Stimulated activated naive CD8-positive, alpha-beta T cell treated with anti-CD3 and anti-CD28 coated beads, Interleukin-15, Interleukin-2, amounts not matched to agents 100 ng/mL and 50 ng/mL, for 24 hours (primary cell): Measurements from ENCODE around the gene ZNF462.

Experiments used
- H3K27ac Mint-ChIP-seq: one replicate; pipeline ENCODE4 v1.8.0; 2021; ENCODE audit warnings: mild to moderate bottlenecking, mixed read lengths
- H3K27me3 Mint-ChIP-seq: one replicate; pipeline ENCODE4 v1.8.0; 2021; ENCODE audit warnings: mixed read lengths
- H3K36me3 Mint-ChIP-seq: one replicate; pipeline ENCODE4 v1.8.0; 2021; ENCODE audit warnings: low read depth, mixed read lengths
- H3K4me1 Mint-ChIP-seq: one replicate; pipeline ENCODE4 v1.8.0; 2021; ENCODE audit warnings: low read depth, mixed read lengths
- H3K4me3 Mint-ChIP-seq: one replicate; pipeline ENCODE4 v1.8.0; 2021; ENCODE audit warnings: mild to moderate bottlenecking, mixed read lengths
- H3K9me3 Mint-ChIP-seq: one replicate; pipeline ENCODE4 v1.8.0; 2021; ENCODE audit warnings: mixed read lengths

The ZNF462 gene

GRCh38 chr9:106874031-106874430 lies 11.1 kb downstream of the ZNF462 start:
- Mint-ChIP-seq H3K36me3 (no peaks in the 10 kb centered on the region), H3K27ac (no peak overlapping the region), H3K4me3 (no peak overlapping the region), H3K9me3 (no peaks in the 10 kb centered on the region), H3K4me1 (no peaks in the 10 kb centered on the region), H3K27me3 (no peaks in the 10 kb centered on the region)

- Mint-ChIP-seq H3K4me3 (no peak overlapping the region), H3K36me3 (no peaks in the 10 kb centered on the region), H3K9me3 (no peaks in the 10 kb centered on the region), H3K27me3 (no peaks in the 10 kb centered on the region), H3K4me1 (no peaks in the 10 kb centered on the region), H3K27ac (no peak overlapping the region)
These were observed 11.7 kb downstream of the ZNF462 start for GRCh38 chr9:106874652-106875051.

GRCh38 chr9:106875529-106875928 lies 12.6 kb downstream of the ZNF462 start:
- Mint-ChIP-seq H3K36me3 (no peaks in the 10 kb centered on the region), H3K27me3 (no peaks in the 10 kb centered on the region), H3K27ac (no peak overlapping the region), H3K4me3 (no peak overlapping the region), H3K4me1 (no peaks in the 10 kb centered on the region), H3K9me3 (no peaks in the 10 kb centered on the region)

GRCh38 chr9:106877345-106877744 lies 14.4 kb downstream of the ZNF462 start:
- H3K36me3 Mint-ChIP-seq: no peaks in the 10 kb centered on the region
- H3K27me3 Mint-ChIP-seq: no peaks in the 10 kb centered on the region
- H3K27ac Mint-ChIP-seq: no peak overlapping the region
- H3K4me3 Mint-ChIP-seq: no peak overlapping the region
- H3K4me1 Mint-ChIP-seq: no peaks in the 10 kb centered on the region
- no peaks in the 10 kb centered on the region for H3K9me3 Mint-ChIP-seq

GRCh38 chr9:106878081-106878837 lies 15.3 kb downstream of the ZNF462 start:
- H3K4me1 Mint-ChIP-seq: no peaks in the 10 kb centered on the region
- no peak overlapping the region for H3K4me3 Mint-ChIP-seq
- no peak overlapping the region for H3K27ac Mint-ChIP-seq

GRCh38 chr9:106878934-106879333 lies 16.0 kb downstream of the ZNF462 start:
- no peaks in the 10 kb centered on the region for H3K36me3 Mint-ChIP-seq
- H3K27me3 Mint-ChIP-seq: no peaks in the 10 kb centered on the region
- no peak overlapping the region for H3K4me3 Mint-ChIP-seq
- no peaks in the 10 kb centered on the region for H3K9me3 Mint-ChIP-seq
- no peaks in the 10 kb centered on the region for H3K4me1 Mint-ChIP-seq
- no peak overlapping the region for H3K27ac Mint-ChIP-seq

More at GRCh38 chr9:106878081-106878837, 15.3 kb downstream of the ZNF462 start:
- Mint-ChIP-seq H3K27me3 (no peaks in the 10 kb centered on the region), H3K36me3 (no peaks in the 10 kb centered on the region), H3K9me3 (no peaks in the 10 kb centered on the region)

GRCh38 chr9:106879439-106879882 lies 16.5 kb downstream of the ZNF462 start:
- Mint-ChIP-seq H3K4me3 (no peak overlapping the region), H3K4me1 (no peaks in the 10 kb centered on the region), H3K27me3 (no peaks in the 10 kb centered on the region), H3K36me3 (no peaks in the 10 kb centered on the region), H3K9me3 (no peaks in the 10 kb centered on the region), H3K27ac (no peak overlapping the region)

- no peaks in the 10 kb centered on the region for H3K27me3 Mint-ChIP-seq
- no peak overlapping the region for H3K4me3 Mint-ChIP-seq
- H3K9me3 Mint-ChIP-seq: no peaks in the 10 kb centered on the region
- H3K36me3 Mint-ChIP-seq: no peaks in the 10 kb centered on the region
- H3K27ac Mint-ChIP-seq: no peak overlapping the region
- no peaks in the 10 kb centered on the region for H3K4me1 Mint-ChIP-seq
These were observed 17.1 kb downstream of the ZNF462 start for GRCh38 chr9:106880081-106880480.

- Mint-ChIP-seq H3K36me3 (no peaks in the 10 kb centered on the region), H3K27me3 (no peaks in the 10 kb centered on the region), H3K4me1 (no peaks in the 10 kb centered on the region), H3K9me3 (no peaks in the 10 kb centered on the region), H3K27ac (no peak overlapping the region), H3K4me3 (no peak overlapping the region)
These were observed 17.9 kb downstream of the ZNF462 start for GRCh38 chr9:106880863-106881262.

GRCh38 chr9:106883030-106883429 lies 20.1 kb downstream of the ZNF462 start:
- no peaks in the 10 kb centered on the region for H3K9me3 Mint-ChIP-seq
- no peaks in the 10 kb centered on the region for H3K4me1 Mint-ChIP-seq
- no peak overlapping the region for H3K27ac Mint-ChIP-seq
- no peaks in the 10 kb centered on the region for H3K27me3 Mint-ChIP-seq
- no peak overlapping the region for H3K4me3 Mint-ChIP-seq
- H3K36me3 Mint-ChIP-seq: no peaks in the 10 kb centered on the region

GRCh38 chr9:106883626-106884190 lies 20.7 kb downstream of the ZNF462 start:
- no peak overlapping the region for H3K4me3 Mint-ChIP-seq
- H3K9me3 Mint-ChIP-seq: no peaks in the 10 kb centered on the region
- H3K36me3 Mint-ChIP-seq: no peaks in the 10 kb centered on the region
- H3K27ac Mint-ChIP-seq: no peak overlapping the region
- H3K4me1 Mint-ChIP-seq: no peaks in the 10 kb centered on the region
- no peaks in the 10 kb centered on the region for H3K27me3 Mint-ChIP-seq

- H3K36me3 Mint-ChIP-seq: no peaks in the 10 kb centered on the region
- H3K27me3 Mint-ChIP-seq: no peaks in the 10 kb centered on the region
- no peaks in the 10 kb centered on the region for H3K4me1 Mint-ChIP-seq
- H3K9me3 Mint-ChIP-seq: no peaks in the 10 kb centered on the region
- no peak overlapping the region for H3K4me3 Mint-ChIP-seq
- no peak overlapping the region for H3K27ac Mint-ChIP-seq
These were observed 22.5 kb downstream of the ZNF462 start for GRCh38 chr9:106885451-106885850.

- H3K4me1 Mint-ChIP-seq: no peaks in the 10 kb centered on the region
- no peak overlapping the region for H3K27ac Mint-ChIP-seq
- H3K27me3 Mint-ChIP-seq: no peaks in the 10 kb centered on the region
- no peaks in the 10 kb centered on the region for H3K9me3 Mint-ChIP-seq
- H3K4me3 Mint-ChIP-seq: no peak overlapping the region
- no peaks in the 10 kb centered on the region for H3K36me3 Mint-ChIP-seq
These were observed 23.4 kb downstream of the ZNF462 start for GRCh38 chr9:106886111-106887046.

GRCh38 chr9:106887066-106887465 lies 24.1 kb downstream of the ZNF462 start:
- no peaks in the 10 kb centered on the region for H3K36me3 Mint-ChIP-seq
- no peak overlapping the region for H3K27ac Mint-ChIP-seq
- no peaks in the 10 kb centered on the region for H3K9me3 Mint-ChIP-seq
- no peaks in the 10 kb centered on the region for H3K4me1 Mint-ChIP-seq
- H3K4me3 Mint-ChIP-seq: no peak overlapping the region
- H3K27me3 Mint-ChIP-seq: no peaks in the 10 kb centered on the region

GRCh38 chr9:106889061-106889590 lies 26.2 kb downstream of the ZNF462 start:
- Mint-ChIP-seq H3K9me3 (no peaks in the 10 kb centered on the region), H3K27me3 (no peaks in the 10 kb centered on the region), H3K36me3 (no peaks in the 10 kb centered on the region), H3K4me3 (no peak overlapping the region), H3K4me1 (no peaks in the 10 kb centered on the region), H3K27ac (no peak overlapping the region)
